Activated T-helper 9 cell treated with anti-CD3 and anti-CD28 coated beads, Interleukin-2, amount 50 U/mL, for 16 hours (primary cell): Measurements from ENCODE around the gene LCE1C.

ENCODE experiments used
- DNase-seq: peaks from one replicate; pipeline ENCODE4 v3.0.0-alpha.2; 2020; ENCODE audit warnings: low read depth

The LCE1C gene

GRCh38 chr1:152759453-152760173 is 46.8 kb downstream of the LCE1C start:
- no peak for DNase-seq

GRCh38 chr1:152758636-152759035 is 47.8 kb downstream of the LCE1C start:
- no peak for DNase-seq

- no peak for DNase-seq
These were observed 48.7 kb downstream of the LCE1C start, which contains the start of gene KPRP for GRCh38 chr1:152757747-152758146. Gene KPRP (plus strand): TSS chr1:152758025. CDS start chr1:152759589, 1,564 bp downstream.

- no peak for DNase-seq
These were observed 49.6 kb downstream of the LCE1C start for GRCh38 chr1:152756872-152757271.
